Transverse colon (tissue), 4 donors: ENCODE measurements around the gene GCDH. TPM values are rescaled to one million over a fixed set of nuclear protein-coding genes. Genes with fewer than 3 reads are reported as not detected.
A peak's percentile ranks its signal among the peaks of the same experiment; 100 is the strongest.

Experiments used
- DNase-seq: peaks from one replicate; pipeline ENCODE4 v3.0.0-alpha.2; 2019
- H3K27ac ChIP-seq, 4 donors: fragments of 200-600 bp; sonication (generic); 2 replicates each; pipeline ENCODE4 v1.5.1; 2016 to 2018; ENCODE audit warnings: inconsistent platforms in 4 of 4
- H3K27me3 ChIP-seq: fragments of 200-600 bp; sonication (generic); 2 replicates; pipeline ENCODE4 v1.5.1; 2017; ENCODE audit warnings: inconsistent platforms
- H3K36me3 ChIP-seq, 4 donors: fragments of 200-600 bp; sonication (generic); 2 replicates each; pipeline ENCODE4 v1.5.1; 2017 to 2019; ENCODE audit warnings: inconsistent platforms in 4 of 4
- H3K4me1 ChIP-seq, 4 donors: fragments of 200-600 bp; sonication (generic); 2 replicates each; pipeline ENCODE4 v1.5.1; 2017 to 2020; ENCODE audit warnings: inconsistent platforms in 4 of 4
- H3K4me3 ChIP-seq, 4 donors: fragments of 200-600 bp; sonication (generic); 1 replicate in 1 of 4; 2 replicates in 3 of 4; pipeline versions ENCODE4 v1.5.1 to v1.6.1; 2017 to 2019; ENCODE audit warnings: inconsistent platforms in 4 of 4
- H3K9me3 ChIP-seq, 2 donors: fragments of 200-600 bp; sonication (generic); 2 replicates each; pipeline ENCODE4 v1.5.1; 2017 to 2019; ENCODE audit warnings: inconsistent platforms in 2 of 2
- CTCF ChIP-seq, 5 experiments: fragments of 200-600 bp in 3 of 5; fragments of 450-650 bp in 2 of 5; sonication (generic) in 3 of 5; IDR thresholded peaks; 1 replicate in 2 of 5; 2 replicates in 3 of 5; pipeline ENCODE4 v1.5.1; 2016 to 2017; ENCODE audit warnings: antibody characterized with exemption in 5 of 5, inconsistent platforms in 3 of 5, mild to moderate bottlenecking in 2 of 5, moderate library complexity in 1 of 5
- EP300 ChIP-seq: sonication (generic); formaldehyde crosslinking; IDR thresholded peaks from one replicate; pipeline ENCODE4 v1.6.1; 2017; ENCODE audit warnings: antibody characterized with exemption, low read depth
- POLR2A ChIP-seq: fragments of 450-650 bp; IDR thresholded peaks from one replicate; pipeline ENCODE4 v1.6.1; 2016; ENCODE audit warnings: antibody characterized with exemption, mild to moderate bottlenecking, moderate library complexity
- POLR2AphosphoS5 ChIP-seq, 3 donors: sonication (generic); formaldehyde crosslinking; IDR thresholded peaks; one replicate each; pipeline ENCODE4 v1.6.1; 2016; ENCODE audit warnings: antibody characterized with exemption in 3 of 3
- WGBS, 2 donors: methylation state at CpG; one replicate each; pipeline ENCODE4 v1.1.5; 2018; ENCODE audit warnings: low coverage in 1 of 2; 5-methylcytosine and 5-hydroxymethylcytosine counted together
- in situ Hi-C, 4 donors: fragments of 200-750 bp; cut with MboI; loops; one replicate each; pipeline versions ENCODE4 v1.15.0 to v1.15.1; 2017; ENCODE audit warnings: low sequenced_read_pairs in 3 of 4, low pct_ligation_motif_present in 1 of 4, low pct_unique_long_range_greater_than_20kb in 1 of 4
- intact Hi-C: fragments of 100-400 bp; cut with DNase I; formaldehyde crosslinking; loops from one replicate; pipeline ENCODE4 v1.15.1; 2023; ENCODE audit warnings: low total_unique reads
- total RNA-seq, 4 donors: library from RNA; depleted of rRNA; stranded (reverse); fragments of >200 nt; gene quantifications; one replicate each; pipeline ENCODE4 v1.1.0, GENCODE V29; 2016

The GCDH gene
- total RNA-seq, 4 donors from 2014 or later = 1.9 to 43.4 (median 33.2) TPM

GRCh38 chr19:12873891-12874745, 16.8 kb upstream of the GCDH start:
- Histone ChIP-seq H3K27ac (no peak overlapping the region), H3K9me3 (no peaks in the 10 kb centered on the region), H3K27me3 (no peaks in the 10 kb centered on the region), H3K4me1 (peaks cover 0 to 6% (median 3%) of the 10 kb centered on the region in 4 donors), H3K36me3 (peaks cover 0 to 12% (median 1%) of the 10 kb centered on the region in 4 donors), H3K4me3 (peak overlapping the region in 2 of 4 donors; percentile 10 to 23)
- intact Hi-C loops = no loop called here
- 93% methylated on average over 70 of the region's 86 CpGs; no CpG with 5 or more reads in 1 of the 2 donors for WGBS, 2 donors
- TF ChIP-seq CTCF (IDR thresholded peaks at IDR 0.05) = no peak
- TF ChIP-seq POLR2AphosphoS5 (IDR thresholded peaks at IDR 0.05) = no peak
- TF ChIP-seq POLR2A = no peak
- DNase-seq = no peak
- in situ Hi-C loops = no loop called here

GRCh38 chr19:12875086-12875485, 15.9 kb upstream of the GCDH start:
- in situ Hi-C loops (no loop called here), intact Hi-C loops (no loop called here)
- no peak for DNase-seq
- H3K27me3 ChIP-seq = no peaks in the 10 kb centered on the region
- H3K9me3 ChIP-seq = no peaks in the 10 kb centered on the region
- TF ChIP-seq POLR2A = no peak
- TF ChIP-seq POLR2AphosphoS5 (IDR thresholded peaks at IDR 0.05) = no peak
- no peak for TF ChIP-seq EP300
- TF ChIP-seq CTCF (IDR thresholded peaks at IDR 0.05) = no peak
- H3K36me3 ChIP-seq = peaks cover 0 to 12% (median 1%) of the 10 kb centered on the region in 4 donors
- H3K4me1 ChIP-seq = peaks cover 0 to 7% (median 4%) of the 10 kb centered on the region in 4 donors
- WGBS, 2 donors = 92 to 96% methylated on average over 5 to 6 of the region's 6 CpGs
- H3K4me3 ChIP-seq = no peak overlapping the region
- no peak overlapping the region for H3K27ac ChIP-seq

- in situ Hi-C loops = no loop called here
- WGBS, 2 donors = 11 to 36% methylated on average over 7 to 25 of the region's 29 CpGs
- Histone ChIP-seq H3K4me3 (peak overlapping the region; percentile 64 to 81 (median 72)), H3K4me1 (peaks cover 0 to 22% (median 20%) of the 10 kb centered on the region in 4 donors), H3K36me3 (peaks cover 0 to 12% (median 1%) of the 10 kb centered on the region in 4 donors), H3K9me3 (no peaks in the 10 kb centered on the region), H3K27me3 (peaks cover 11% of the 10 kb centered on the region), H3K27ac (peak overlapping the region; percentile 82 to 94 (median 90))
- no peak for DNase-seq
- intact Hi-C loops = loop anchor here (10.0 kb wide), 2 partner anchors 64 to 214 kb away; partner anchors contain the start of gene RAD23A
- no peak for TF ChIP-seq CTCF (IDR thresholded peaks at IDR 0.05)
- no peak for TF ChIP-seq EP300
- no peak for TF ChIP-seq POLR2AphosphoS5 (IDR thresholded peaks at IDR 0.05)
- TF ChIP-seq POLR2A = no peak
Observed at GRCh38 chr19:12880551-12881171, 10.3 kb upstream of the GCDH start.

- H3K27ac ChIP-seq = peak within 1 kb of the TSS; percentile 82 to 94 (median 90)
- peaks cover 0 to 27% (median 25%) of the 10 kb centered on the region in 4 donors for H3K4me1 ChIP-seq
- in situ Hi-C loops (no loop called here), intact Hi-C loops (loop anchor here (10.0 kb wide), 2 partner anchors 64 to 214 kb away; partner anchors contain the start of gene RAD23A)
- H3K36me3 ChIP-seq = peaks cover 0 to 12% (median 1%) of the 10 kb centered on the region in 4 donors
- peak; percentile 97 for DNase-seq
- H3K4me3 ChIP-seq = peak within 1 kb of the TSS; percentile 64 to 81 (median 72)
- WGBS, 2 donors = 0% methylated on average over 3 to 33 of the region's 38 CpGs
- TF ChIP-seq CTCF (IDR thresholded peaks at IDR 0.05) = no peak
- TF ChIP-seq POLR2A = peak; percentile 88
- TF ChIP-seq POLR2AphosphoS5 (IDR thresholded peaks at IDR 0.05) = peak; percentile 88 to 94 (median 93)
- no peak for TF ChIP-seq EP300
- peaks cover 13% of the 10 kb centered on the region for H3K27me3 ChIP-seq
- H3K9me3 ChIP-seq = no peaks in the 10 kb centered on the region
Observed at GRCh38 chr19:12881172-12881808, 9.7 kb upstream of the GCDH start, which contains the start of gene DNASE2. Gene DNASE2, minus strand, starts transcription at chr19:12881449. Its CDS starts 74 bp downstream, at chr19:12881375.
